ENCODE data around the gene ERF. TPM values are rescaled to one million over a fixed set of nuclear protein-coding genes. Genes with fewer than 3 reads are reported as not detected.

Gene ERF
- total RNA-seq, 2 experiments from 2014 or later = 62.9 to 66.0 TPM

DNA sequence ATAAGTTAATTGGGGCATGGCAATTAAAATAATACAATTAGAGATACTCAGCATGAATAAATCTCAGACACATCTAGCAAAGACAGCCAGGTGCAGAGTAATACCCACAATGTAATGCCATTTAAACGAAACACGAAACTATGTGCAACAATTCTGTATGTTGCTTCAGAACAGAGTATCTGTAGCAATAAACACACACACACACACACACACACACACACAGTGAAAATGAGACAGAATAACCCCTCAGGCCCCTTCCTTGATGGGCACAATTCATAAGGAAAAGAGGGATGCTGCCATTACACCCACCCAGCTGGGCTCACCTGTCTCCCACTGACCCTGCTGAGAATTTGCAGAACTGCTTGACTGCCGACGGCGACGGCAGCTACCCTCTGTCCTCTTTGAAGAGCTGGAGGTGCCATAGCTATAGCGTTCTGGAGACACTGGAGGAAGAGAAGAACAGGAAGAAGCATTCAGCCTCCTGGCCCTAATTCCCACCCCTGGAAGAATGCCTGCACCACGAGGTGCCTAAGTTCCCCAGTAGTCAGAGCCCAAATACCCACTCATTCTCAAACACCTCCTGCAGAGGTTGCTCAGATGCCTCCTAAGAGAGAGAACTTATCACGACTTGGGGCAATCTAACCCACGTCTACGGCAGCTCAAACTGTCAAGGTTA, 40.0 kb downstream of the ERF start:
- H3K27ac Mint-ChIP-seq = peak overlapping the region; percentile 62
- no peak for DNase-seq
- peaks cover 32% of the 10 kb centered on the region for H3K36me3 Mint-ChIP-seq
- H3K4me1 Mint-ChIP-seq = peaks cover 52% of the 10 kb centered on the region
- H3K4me3 Mint-ChIP-seq = peak overlapping the region; percentile 47
- H3K27me3 Mint-ChIP-seq = peaks cover 4% of the 10 kb centered on the region
- H3K9me3 Mint-ChIP-seq = peaks cover 1% of the 10 kb centered on the region

DNA sequence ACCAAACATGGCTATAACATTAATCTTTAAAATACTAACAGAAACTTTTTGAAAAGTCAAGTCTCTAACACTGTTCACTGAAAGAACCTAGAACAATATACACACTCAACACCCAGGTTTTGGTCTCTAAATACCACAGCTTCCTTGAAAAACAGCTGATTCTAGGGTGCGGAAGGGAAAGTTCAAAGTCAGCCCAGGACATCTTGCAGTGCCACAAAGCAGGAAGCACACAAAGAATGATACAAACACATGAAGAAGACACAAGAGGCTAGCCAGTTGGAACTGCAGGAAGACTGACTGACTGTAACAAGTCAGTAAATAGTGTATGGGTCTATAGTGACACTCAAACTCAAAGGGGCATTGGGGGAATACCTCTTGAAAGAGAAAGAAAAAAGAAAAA, 42.0 kb downstream of the ERF start:
- peaks cover 36% of the 10 kb centered on the region for H3K36me3 Mint-ChIP-seq
- peaks cover 40% of the 10 kb centered on the region for H3K4me1 Mint-ChIP-seq
- peaks cover 1% of the 10 kb centered on the region for H3K9me3 Mint-ChIP-seq
- H3K27me3 Mint-ChIP-seq = peaks cover 4% of the 10 kb centered on the region
- H3K27ac Mint-ChIP-seq = peak overlapping the region; percentile 53
- DNase-seq = no peak
- H3K4me3 Mint-ChIP-seq = no peak overlapping the region

GRCh38 chr19:42208612-42209011, 46.3 kb downstream of the ERF start:
- H3K9me3 Mint-ChIP-seq = no peaks in the 10 kb centered on the region
- DNase-seq = no peak
- H3K27me3 Mint-ChIP-seq = no peaks in the 10 kb centered on the region
- H3K27ac Mint-ChIP-seq = no peak overlapping the region
- peaks cover 33% of the 10 kb centered on the region for H3K4me1 Mint-ChIP-seq
- H3K4me3 Mint-ChIP-seq = no peak overlapping the region
- peaks cover 24% of the 10 kb centered on the region for H3K36me3 Mint-ChIP-seq

- Mint-ChIP-seq H3K27ac (peak overlapping the region; percentile 57), H3K9me3 (no peaks in the 10 kb centered on the region), H3K4me3 (no peak overlapping the region), H3K36me3 (peaks cover 21% of the 10 kb centered on the region), H3K4me1 (peaks cover 31% of the 10 kb centered on the region), H3K27me3 (no peaks in the 10 kb centered on the region)
- DNase-seq = no peak
Measured at GRCh38 chr19:42207767-42208271, 47.1 kb downstream of the ERF start.

- Mint-ChIP-seq H3K4me1 (peaks cover 34% of the 10 kb centered on the region), H3K36me3 (peaks cover 26% of the 10 kb centered on the region), H3K27me3 (no peaks in the 10 kb centered on the region), H3K4me3 (no peak overlapping the region), H3K9me3 (no peaks in the 10 kb centered on the region), H3K27ac (peak overlapping the region; percentile 57)
- no peak for DNase-seq
Measured at GRCh38 chr19:42206871-42207755, 47.8 kb downstream of the ERF start.

- peaks cover 56% of the 10 kb centered on the region for H3K4me1 Mint-ChIP-seq
- no peaks in the 10 kb centered on the region for H3K27me3 Mint-ChIP-seq
- H3K9me3 Mint-ChIP-seq = no peaks in the 10 kb centered on the region
- no peak overlapping the region for H3K27ac Mint-ChIP-seq
- H3K36me3 Mint-ChIP-seq = peaks cover 45% of the 10 kb centered on the region
- no peak overlapping the region for H3K4me3 Mint-ChIP-seq
- DNase-seq = no peak
Measured at GRCh38 chr19:42204664-42205063, 50.3 kb downstream of the ERF start.

DNA sequence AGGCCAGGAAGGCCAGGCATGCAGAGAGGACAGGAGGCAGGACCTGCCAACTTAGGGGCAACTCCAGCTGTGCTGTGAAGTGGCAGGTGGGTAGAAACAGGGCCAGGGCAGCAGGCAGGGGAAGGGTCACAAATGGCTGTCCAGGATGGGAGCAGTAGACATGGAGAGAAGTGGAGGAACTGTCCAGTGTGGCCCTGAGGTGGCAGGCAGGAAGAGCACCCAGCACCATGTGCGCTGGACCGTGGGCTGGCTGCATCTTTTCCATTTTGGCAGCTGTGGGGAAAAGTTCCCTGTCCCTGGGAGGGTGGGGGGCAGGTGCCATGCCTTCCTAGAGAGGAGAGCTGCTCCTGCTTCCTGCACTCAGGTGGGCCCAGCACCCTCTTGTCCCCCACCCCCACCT, 51.2 kb downstream of the ERF start:
- Mint-ChIP-seq H3K36me3 (peaks cover 52% of the 10 kb centered on the region), H3K27me3 (no peaks in the 10 kb centered on the region), H3K4me1 (peaks cover 66% of the 10 kb centered on the region), H3K9me3 (no peaks in the 10 kb centered on the region), H3K27ac (peak overlapping the region; percentile 59), H3K4me3 (no peak overlapping the region)
- no peak for DNase-seq

GRCh38 chr19:42202290-42202880, 52.5 kb downstream of the ERF start:
- no peak for DNase-seq
- Mint-ChIP-seq H3K9me3 (no peaks in the 10 kb centered on the region), H3K27me3 (no peaks in the 10 kb centered on the region), H3K36me3 (peaks cover 56% of the 10 kb centered on the region), H3K27ac (peak overlapping the region; percentile 94), H3K4me3 (peak overlapping the region; percentile 33), H3K4me1 (peaks cover 66% of the 10 kb centered on the region)

- peaks cover 71% of the 10 kb centered on the region for H3K4me1 Mint-ChIP-seq
- peak; percentile 51 for DNase-seq
- H3K27ac Mint-ChIP-seq = peak overlapping the region; percentile 94
- H3K9me3 Mint-ChIP-seq = no peaks in the 10 kb centered on the region
- H3K4me3 Mint-ChIP-seq = peak overlapping the region; percentile 33
- no peaks in the 10 kb centered on the region for H3K27me3 Mint-ChIP-seq
- peaks cover 59% of the 10 kb centered on the region for H3K36me3 Mint-ChIP-seq
Measured at GRCh38 chr19:42201489-42202289, 53.2 kb downstream of the ERF start.

DNA sequence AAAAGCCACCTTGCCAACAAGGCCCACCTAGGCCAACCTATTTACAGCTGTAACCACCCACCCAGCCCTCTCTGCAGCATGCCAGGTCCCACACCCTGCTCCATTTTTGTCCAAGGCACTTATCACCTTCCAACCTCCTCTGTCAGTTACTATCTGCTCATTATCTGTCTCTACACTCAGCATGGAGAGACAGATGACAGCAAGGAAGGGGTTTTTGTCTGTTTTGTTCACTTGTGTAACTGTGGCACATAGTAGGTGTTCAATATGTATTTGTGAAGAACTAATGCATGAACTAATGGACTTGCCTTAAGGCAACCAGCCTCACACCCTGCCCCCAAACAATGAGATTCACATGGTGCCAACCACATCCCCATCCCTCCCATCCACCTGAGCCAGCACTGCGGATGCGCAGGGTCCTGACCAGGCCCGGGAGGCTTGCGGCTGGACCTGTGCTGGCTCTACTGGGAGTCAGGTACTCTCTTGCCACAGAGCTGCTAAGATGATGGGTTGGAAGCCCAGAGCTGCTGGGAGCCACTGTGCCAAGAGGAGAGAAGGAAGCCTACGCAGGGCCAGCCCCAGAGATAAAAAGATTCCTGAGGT, 54.7 kb downstream of the ERF start:
- H3K9me3 Mint-ChIP-seq = no peaks in the 10 kb centered on the region
- H3K27ac Mint-ChIP-seq = peak overlapping the region; percentile 94
- H3K27me3 Mint-ChIP-seq = no peaks in the 10 kb centered on the region
- DNase-seq = no peak
- peaks cover 71% of the 10 kb centered on the region for H3K4me1 Mint-ChIP-seq
- peak overlapping the region; percentile 74 for H3K4me3 Mint-ChIP-seq
- peaks cover 63% of the 10 kb centered on the region for H3K36me3 Mint-ChIP-seq

GRCh38 chr19:42199440-42200115, 55.4 kb downstream of the ERF start:
- H3K27me3 Mint-ChIP-seq = no peaks in the 10 kb centered on the region
- peaks cover 63% of the 10 kb centered on the region for H3K36me3 Mint-ChIP-seq

GRCh38 chr19:42198676-42199439, 56.1 kb downstream of the ERF start:
- peak; percentile 77 for DNase-seq
- Mint-ChIP-seq H3K27ac (peak overlapping the region; percentile 94), H3K27me3 (no peaks in the 10 kb centered on the region), H3K36me3 (peaks cover 62% of the 10 kb centered on the region), H3K9me3 (peaks cover 1% of the 10 kb centered on the region), H3K4me3 (peak overlapping the region; percentile 74), H3K4me1 (peaks cover 62% of the 10 kb centered on the region)

More at GRCh38 chr19:42199440-42200115, 55.4 kb downstream of the ERF start:
- peak overlapping the region; percentile 74 for H3K4me3 Mint-ChIP-seq
- H3K9me3 Mint-ChIP-seq = no peaks in the 10 kb centered on the region
- H3K4me1 Mint-ChIP-seq = peaks cover 65% of the 10 kb centered on the region
- DNase-seq = peak; percentile 73
- H3K27ac Mint-ChIP-seq = peak overlapping the region; percentile 94

Data from activated naive CD8-positive, alpha-beta T cell treated with anti-CD3 and anti-CD28 coated beads for 36 hours (primary cell).